SH-SY5Y (cell line): ENCODE measurements around the gene SIRT6.

ENCODE experiments used
- GATA2 ChIP-seq: IDR thresholded peaks from 2 replicates; pipeline ENCODE4 v1.6.1; 2011; ENCODE audit warnings: mild to moderate bottlenecking, low read depth, low read length
- GATA3 ChIP-seq: IDR thresholded peaks from 2 replicates; pipeline ENCODE4 v1.6.1; 2011; ENCODE audit warnings: low read depth, mild to moderate bottlenecking, low read length, moderate library complexity

- TF ChIP-seq GATA3 (no peak), GATA2 (no peak)
Observed at GRCh38 chr19:4164262-4164661, 18.1 kb downstream of the SIRT6 start.
